Activated CD4-positive, alpha-beta T cell treated with anti-CD3 and anti-CD28 coated beads, Interleukin-2, amount 50 U/mL, for 16 hours (primary cell): ENCODE measurements around the gene AKNA.

Experiments
- DNase-seq: peaks from one replicate; pipeline ENCODE4 v3.0.0-alpha.2; 2020

The AKNA gene

DNA sequence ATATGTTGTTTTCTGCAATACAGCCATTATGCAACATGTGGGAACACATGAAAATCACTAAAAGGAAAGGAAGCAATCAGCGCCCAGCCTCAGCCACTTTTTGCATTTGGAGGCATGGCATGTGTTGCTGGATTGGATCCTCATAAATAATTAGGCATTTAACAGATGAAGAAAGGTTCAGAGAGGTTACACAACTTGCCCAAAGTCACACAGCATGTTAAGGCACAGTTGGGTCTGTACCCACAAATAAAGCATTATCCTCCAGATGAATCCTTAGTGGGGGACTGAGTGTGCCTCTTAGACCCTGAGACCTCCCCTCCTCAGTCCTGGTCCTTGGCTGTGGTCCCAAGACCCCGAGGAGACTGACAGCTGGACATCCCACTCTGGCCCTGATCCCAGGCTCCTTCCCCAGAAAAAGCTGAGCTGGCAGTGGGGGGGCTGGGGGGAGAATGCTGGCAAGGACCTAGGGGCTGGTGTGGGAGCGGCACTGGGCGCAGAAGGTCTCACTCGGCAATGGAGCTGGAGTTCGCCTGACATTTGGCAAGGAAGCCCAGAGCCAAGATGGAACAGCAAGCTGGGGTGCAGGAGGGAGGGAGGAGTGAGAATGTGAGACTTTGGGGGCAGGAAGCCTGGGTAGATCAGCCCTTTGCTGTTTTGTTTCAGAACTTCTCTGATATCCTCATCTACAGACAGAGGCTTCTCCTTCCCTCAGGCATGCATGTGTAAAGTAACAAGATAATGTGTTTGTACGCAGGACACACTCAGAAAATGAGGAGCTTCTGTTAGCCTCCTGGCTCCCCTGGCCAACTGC, 6.9 kb upstream of the AKNA start:
- DNase-seq, result no peak

DNA sequence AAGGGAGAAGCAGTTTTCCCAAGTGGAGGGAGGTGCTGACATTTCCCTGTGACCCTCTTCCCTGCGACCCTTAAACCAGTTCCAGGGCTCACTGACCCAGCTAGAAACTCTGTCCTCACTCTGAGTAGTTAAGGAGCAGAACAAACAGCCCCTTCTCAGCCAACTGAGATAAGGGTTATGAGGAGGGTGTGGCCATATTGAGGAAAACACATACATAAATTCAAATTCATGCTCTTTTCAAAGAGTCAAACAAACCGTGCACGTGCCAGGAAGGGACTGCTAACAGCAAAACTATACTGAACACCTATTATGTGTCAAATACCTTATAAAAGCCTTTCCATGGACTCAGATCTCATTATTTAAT, 4.9 kb upstream of the AKNA start:
- no peak for DNase-seq

DNA sequence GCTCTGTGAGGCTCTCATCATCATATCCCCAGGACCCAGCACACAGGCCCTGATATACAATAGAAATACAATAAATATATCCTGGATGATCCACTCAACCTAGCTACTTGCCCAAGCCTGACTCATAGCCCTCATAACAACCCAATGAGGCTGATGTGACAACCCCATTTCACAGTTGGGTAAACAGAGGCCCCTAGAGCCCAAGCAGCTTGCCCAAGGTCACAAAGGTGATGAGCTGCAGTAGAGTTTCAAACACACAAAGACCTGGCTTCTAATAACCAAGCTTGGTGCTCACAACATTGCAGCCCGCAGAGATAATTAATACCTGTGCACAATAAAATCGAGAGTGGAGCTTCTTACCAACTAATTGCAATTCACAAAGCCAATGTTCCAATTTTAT, 3.2 kb upstream of the AKNA start:
- DNase-seq, result no peak

DNA sequence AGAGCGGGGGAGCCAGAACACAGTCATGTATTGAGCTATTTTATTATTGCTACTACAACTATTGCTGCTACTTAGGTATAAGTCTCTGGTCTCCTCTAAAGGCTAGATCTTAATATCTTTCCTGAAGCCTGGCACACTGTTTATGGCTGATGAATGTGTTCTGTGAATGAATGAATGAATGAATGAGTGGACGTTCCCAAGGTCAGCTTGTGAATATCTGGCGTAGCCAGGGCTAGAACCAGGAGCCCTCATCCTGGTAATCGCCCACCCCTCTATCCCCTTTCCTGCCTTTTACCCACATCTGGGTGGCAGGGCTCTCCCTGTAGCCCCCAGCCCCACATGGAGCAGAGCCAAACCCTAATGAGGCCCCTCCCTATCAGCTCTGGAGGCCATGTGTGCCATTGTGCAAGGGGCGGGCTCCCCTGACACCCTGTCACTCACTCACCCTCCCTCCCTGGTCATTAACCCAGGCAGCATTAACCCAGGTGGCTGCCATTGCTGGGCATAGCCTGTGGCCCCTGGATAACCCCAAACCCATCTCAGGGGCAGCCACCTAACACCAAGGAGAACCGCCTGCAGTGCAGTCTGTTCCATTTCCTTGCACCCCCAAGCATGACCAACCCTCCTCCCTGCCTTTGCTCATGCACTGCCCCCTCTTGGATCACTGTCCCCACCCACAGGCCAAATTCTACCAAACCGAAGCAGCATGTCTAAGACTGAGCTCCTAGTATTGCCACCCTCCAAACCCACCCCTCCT, 2.0 kb upstream of the AKNA start:
- no peak for DNase-seq

DNA sequence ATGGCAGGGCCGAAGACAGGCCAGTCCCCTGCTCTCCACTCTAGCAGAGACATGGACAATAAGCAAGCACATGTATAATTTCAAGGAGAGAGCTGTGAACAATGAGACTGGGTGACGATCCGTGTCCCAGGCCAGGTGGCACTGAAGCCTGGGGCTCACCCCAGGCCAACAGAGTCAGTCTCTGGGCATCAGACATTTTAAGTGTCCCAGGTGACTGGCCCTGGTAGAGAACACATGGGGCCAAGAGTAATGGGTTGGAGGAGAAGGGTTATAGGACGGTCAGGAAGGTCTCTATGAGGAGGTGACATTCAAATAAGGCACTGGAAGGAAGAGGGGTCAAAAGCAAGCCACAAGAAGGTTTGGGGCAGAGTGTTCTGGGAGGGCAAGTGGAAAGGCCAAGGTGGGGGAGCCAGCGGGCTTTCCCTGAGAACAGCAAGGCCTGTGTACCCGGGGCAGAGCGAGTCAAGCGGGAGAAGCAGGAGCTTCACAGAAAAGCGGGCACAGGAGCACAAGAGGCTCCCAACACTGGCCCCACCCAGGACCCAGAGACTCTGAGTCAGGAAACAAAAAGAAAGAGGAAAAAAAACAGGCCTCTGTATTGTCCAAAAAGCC, 1.1 kb upstream of the AKNA start:
- no peak for DNase-seq

DNA sequence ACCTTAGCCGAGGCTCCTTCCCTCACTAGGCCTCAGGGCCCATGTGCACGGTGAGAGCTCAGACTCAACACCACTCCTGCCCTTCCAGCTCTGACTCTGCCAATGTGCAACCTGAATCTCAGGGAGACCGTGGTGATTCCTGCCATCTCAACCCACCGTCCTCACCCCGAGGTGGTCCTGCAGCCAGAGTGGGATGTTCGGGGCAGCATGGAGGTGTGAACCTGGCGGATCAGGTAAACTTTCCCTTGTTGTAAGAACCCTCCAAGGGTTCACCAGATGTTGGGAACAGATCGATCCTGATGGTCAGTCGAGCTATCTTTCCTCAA, 538 bp upstream of the AKNA start:
- no peak for DNase-seq

DNA sequence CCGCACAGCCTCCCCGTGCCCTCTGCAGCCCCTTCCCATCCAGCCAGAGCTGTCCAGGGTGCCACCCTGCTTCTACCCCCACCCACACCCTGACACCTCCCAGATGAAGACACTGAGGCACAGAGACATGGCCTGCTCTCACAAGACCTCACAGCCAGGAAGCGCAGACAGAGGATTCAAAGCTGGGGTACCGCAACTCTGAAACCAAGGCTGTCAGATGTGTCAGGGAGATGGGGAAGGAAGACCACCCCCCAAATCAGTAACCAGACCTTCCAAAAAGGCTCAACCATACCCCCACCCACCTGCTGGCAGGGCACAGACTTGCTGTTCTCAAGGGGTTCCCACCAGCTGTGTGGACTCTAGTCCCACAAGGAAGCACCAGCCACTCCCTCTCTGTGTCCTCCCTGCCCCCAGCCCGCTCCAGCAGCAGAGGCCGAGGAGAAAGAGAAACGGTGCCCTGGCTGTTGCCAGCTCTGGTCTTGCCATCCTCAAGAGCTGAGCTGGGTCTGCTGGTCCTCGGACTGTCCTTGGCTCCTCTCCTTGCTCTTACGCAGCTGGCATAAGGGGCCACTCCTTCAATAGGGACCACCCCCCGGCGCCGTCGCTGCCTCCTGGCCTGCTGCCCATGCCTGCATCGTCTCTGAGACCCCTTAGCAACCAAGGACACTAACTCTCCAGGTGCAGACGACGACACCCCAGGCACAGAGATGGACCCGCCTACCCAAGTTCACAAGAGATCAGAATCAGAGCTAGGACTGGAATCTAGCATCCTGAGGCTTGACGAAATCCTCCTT, 699 bp downstream of the AKNA start:
- DNase-seq, result no peak

DNA sequence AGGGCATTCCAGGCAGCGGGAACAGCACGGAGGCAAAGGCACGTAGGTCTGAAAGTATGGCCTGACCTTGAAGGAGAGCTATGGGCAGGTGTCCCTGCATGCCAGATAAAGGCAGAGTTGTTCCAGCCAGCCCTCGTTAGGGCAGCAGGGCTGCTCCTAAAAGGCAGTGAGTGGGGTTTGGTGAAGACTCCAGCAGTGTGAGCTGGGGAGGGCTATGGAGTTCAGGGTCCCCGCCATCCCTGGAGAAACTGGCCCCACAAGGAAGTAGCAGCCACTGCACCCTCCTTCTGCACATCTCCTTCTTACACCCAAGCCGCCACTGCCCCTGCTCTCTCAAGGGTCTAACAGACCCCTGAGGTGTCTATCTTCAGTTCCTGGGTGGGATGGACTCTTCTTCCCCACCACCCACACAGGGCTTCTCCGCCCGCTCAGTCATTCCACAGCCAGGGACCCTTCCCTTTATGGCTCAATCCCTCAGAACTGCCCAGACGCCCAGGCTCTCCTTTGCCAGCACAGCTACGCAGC, 1.4 kb downstream of the AKNA start:
- no peak for DNase-seq

DNA sequence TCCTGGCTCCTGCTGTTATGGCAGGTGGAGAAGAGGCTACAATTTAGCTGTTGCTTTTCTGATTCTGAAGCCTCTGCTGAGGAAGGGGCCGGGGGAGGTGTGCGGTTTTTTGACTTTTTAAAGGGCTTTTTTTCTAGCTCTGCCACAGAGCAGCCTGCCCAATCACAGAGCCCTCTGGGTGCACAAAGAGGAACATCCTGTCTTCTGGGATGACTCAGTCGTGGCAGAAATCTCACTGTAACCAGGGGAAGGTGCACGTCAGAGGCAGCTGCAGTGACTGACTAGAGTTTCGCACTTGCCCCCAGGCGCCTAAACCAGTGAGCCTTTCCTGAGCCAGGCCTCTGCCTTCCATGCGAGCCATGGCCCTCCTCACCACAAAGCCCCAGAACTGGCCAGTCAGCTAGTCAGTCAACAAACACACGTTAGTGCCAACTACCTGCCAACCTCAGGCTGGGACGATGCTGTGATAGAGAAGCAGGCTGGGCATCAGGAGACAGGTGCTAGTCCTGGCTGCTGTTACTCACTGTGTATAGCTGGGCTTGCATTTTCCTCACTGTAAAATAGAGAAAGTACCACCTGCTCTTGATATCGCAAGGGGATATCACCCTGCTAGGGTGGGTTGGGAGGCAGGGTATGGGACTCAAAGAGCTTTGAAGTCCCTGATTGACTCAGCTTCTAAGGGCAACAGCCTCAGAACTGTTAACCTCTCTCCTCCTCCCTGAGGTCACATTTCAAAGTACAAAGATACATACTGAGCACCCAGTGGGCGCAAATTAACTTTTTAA, 2.2 kb downstream of the AKNA start:
- peak; percentile 98 for DNase-seq

DNA sequence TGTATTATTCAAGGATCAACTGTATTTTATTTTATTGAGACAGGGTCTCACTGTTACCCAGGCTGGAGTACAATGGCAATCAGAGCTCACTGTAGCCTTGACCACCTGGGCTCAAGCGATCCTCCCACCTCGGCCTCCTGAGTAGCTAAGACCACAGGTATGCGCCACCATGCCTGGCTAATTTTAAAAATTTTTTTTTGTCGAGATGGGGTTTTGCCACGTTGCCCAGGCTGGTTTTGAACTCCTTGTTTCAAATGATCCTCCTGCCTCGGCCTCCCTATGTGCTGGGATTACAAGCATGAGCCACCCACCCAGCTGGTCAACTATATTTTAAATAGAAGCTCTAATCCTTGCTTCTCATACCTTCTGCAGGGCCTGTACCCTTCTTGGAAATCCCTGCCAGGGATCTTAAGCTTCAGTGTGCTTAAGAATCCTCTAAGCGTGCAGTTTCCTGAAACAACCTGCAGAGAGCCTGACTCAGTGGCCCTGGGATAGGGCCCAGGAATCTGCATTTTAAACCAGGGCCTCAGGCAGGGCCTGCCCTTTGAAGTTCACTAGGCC, 2.9 kb downstream of the AKNA start:
- no peak for DNase-seq

DNA sequence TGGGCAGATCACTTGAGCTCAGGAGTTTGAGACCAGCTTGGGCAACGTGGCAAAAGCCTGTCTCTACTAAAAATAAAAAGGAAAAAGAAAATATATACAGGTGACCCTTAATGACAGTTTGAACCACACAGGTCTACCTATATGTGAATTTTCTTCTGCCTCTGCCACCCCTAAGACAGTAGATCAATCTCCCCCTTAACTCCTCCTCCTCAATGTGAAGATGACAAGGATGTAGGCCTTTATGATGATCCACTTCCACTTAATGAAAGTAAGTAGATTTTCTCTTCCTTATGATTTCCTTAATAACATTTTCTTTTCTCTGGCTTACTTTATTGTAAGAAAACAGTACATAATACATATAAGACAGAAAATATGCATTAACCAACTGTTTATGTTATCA, 3.4 kb downstream of the AKNA start:
- DNase-seq, result no peak

DNA sequence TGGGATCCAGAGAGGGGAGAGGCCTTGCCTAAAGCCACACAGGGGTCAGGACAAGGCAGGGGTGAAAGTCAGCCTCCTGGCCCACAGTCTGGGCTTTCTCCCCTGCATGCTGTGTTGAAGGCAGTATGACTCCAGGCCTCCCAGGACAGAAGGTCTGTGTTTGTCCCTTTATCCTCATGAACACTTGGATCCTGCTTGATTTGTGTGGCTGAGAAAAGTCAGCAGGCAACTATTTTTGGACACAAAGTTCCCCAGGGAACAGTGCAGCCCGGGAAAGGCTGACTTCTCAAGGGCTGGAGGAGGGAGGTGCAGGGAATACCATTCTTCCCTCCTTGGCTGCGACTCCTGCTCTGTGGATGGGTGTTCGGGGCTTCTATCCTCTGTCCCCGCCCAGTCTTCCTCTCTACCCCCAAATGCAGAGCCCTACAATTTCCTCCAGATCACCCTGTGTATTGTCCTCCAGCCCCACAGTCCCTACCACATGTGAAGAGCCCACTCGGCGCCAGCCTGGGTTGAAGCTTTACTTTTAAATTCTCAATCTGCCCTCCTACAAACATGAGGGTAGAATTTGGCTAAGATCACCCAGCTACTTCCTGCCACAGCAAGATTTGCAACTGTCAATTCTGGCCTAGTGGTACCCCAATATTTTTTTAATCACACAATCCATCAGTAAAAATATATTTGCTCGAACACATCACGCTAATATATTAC, 4.1 kb downstream of the AKNA start:
- DNase-seq, result no peak

DNA sequence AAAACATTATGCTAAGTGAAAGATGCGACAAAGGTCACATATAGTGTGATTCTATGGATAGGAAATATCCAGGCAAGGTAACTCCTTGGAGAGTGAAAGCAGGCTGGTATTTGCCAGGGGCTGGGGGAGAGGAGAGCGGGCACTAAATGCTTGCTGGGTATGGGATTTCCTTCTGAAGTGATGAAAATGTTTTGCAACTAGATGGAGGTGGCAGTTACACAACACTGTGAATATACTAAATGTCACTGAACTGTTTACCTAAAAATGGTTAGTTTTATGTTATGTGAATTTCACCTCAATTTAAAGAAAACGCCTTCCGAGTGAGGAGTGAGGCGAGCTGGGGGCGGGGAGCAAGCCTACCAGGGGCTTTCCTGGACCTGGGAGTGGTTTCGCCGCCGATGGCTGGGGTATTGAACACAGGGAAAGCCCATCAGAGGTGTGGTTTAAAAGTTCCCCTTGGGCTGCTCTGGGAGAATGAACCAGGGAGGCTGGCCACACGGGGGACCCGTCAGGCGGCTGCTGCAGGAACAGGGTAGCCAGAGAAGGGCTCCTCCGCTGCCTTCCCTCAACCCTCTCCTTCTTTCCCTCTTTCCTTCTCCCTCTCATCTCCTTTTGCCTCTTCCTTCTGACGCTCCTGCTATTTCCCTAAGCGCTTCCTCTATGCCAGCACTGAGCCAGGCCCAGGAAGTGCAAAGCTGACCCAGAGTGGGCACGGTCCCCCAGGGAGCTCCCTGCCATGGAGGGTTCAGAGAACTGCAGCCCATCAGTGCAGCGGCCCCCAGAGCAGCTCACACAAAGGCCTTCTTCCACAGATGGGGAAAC, 4.9 kb downstream of the AKNA start:
- peak; percentile 81 for DNase-seq

DNA sequence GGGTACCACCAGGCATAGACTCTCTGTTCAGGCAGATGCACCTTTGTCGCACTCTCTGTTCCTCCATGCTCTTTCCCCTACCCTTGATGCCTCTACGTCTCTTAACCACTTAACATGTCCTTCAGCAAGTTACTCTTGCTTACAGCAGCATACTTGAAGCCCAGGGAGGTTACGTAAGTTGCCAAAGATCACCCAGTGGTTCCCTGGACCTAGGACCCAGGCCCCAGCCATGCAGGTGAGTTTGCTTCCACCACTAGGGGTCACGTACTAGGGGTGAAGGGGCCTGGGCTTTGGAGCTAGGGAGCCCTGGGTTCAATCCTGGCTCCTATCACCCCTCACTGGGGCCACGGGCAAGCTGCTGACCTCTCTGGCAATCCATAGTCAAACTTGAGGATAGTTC, 8.9 kb downstream of the AKNA start:
- no peak for DNase-seq

DNA sequence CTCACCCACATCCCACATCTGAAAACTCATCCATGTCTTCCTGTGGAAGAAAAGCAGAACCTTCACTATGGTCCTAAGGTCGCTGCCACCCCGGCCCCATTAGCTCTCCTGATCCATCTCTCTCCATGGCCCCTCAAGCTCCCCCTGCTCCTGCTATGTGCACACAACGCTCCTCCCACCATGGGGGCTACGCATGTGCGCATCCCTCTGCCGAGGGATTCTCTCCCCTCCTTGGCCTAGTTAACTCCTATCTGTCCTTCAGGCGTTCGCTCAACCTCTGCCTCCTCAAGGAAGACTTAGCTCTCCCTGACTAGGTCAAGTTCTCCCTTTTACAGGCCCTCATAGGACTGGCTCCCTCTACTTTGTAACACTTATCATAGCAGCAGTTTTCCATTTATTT, 9.8 kb downstream of the AKNA start:
- DNase-seq, result no peak

DNA sequence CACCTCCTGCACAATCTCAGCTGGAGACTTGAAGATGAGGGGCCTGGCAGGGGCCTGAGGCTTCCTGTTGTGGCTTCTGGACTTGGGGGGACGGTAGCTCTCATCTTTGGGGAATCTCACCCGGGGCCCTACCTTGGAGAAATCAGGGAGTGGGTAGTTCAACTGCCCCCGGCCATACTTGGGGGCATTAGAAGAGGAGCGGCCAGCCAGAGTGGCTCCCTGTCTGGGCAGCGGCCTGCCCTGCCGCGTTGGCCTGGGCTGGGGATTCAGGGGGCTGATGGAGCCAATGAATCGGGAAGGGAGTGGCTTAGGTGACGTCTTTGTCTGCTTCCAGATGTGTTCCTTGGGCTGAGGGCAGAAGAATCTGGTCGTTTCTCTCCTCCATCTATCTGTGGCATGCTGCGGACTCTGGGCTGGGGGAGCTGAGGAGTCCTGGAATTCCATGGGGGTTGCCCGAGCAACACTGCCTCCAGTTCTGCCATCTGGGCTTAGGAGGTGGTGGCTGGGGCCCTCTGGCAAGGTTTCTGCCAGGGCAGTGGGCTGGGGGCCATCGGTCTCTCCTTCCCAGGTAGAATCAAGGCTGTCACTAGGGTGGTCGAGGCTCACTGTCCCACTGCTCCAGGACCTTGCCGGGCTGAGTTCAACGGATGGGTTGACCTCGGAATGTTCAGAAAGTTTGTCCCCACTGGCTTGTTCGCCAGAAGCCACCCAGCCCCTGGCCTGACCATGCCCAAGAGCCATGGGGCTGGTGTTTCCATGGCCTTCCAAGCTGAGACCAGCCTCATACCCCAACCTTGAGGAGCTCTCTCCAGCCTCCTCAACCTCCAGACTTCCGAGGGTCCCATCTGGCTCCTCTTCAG, 11.0 kb downstream of the AKNA start:
- no peak for DNase-seq

DNA sequence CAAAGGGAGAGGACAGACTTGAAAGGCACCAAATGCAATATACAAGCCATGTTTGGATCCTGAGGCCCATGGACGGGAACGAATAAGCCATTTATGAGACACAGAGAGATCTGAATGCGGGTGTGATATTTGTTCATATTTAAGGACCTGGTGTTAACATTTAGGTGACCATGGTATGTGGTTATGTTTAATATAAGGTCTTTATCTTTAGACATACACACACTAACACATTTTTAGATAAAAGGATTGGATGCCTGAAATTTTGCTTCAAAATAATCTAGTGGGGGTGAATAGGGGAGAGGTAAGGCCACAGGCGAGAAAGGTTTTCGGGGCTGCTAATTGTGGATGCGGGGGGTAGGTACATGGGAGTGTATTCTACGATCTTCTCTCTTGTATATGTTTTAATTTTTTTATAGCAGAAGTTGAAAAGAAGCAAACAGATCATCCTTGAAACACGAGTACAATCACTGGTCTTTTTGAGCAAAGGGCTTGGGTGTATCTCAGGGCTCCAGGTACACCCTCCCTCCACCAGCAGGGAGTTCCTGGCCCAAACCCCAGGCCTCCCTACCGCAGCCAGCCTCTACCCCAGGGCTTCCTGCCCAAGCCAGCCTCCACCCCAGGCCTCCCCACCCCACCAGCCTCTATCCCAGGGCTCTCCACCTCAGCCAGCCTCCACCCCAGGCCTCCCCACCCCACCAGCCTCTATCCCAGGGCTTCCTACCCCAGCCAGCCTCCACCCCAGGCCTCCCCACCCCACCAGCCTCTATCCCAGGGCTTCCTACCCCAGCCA, 12.2 kb downstream of the AKNA start:
- no peak for DNase-seq

DNA sequence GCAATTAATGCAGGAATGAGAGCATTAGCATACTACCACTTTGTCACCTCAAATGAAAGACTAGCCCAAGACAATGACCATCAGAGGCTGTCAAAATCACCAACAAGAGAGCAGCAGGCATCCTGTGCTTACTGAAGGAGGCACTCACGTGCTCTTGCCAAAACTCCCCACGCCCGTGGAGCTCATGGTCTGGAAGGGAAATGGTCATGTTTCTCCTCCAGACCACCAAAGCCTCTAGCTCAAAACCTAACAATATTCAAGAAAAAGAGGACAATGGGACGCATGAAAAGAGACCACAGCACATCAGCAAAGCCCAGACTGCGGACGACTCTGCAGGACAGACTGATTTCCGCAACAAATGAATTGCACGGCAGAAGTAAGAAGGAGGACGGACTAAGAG, 12.8 kb downstream of the AKNA start:
- DNase-seq, result no peak
